ENCODE measurements around the gene SERPINA1. TPM values are rescaled to one million over a fixed set of nuclear protein-coding genes. Genes with fewer than 3 reads are reported as not detected.

The SERPINA1 gene
- polyA plus RNA-seq, 2 of the 4 experiments (the other 2 are of a cell fraction): 0.34 to 2.2 TPM

- peak; percentile 80 to 90 for DNase-seq (ENCODE audit: low read depth in 1 of 2, low spot score in 1 of 2)
- Histone ChIP-seq H3K9me3 (no peaks in the 10 kb centered on the region), H3K4me3 (no peak overlapping the region), H3K4me2 (peak overlapping the region; percentile 60), H3K27ac (no peak overlapping the region; a peak in 1 of 6 replicates), H3K4me1 (peaks cover 32% of the 10 kb centered on the region)
- 5% methylated on average over 2 of the region's 2 CpGs for WGBS (ENCODE audit: missing lambda C conversion rate)
- ChIA-PET POLR2A (interaction anchor here (1.0 kb wide), 1 partner anchor 144 kb away, joined by 3 read pairs; no protein-coding TSS in a partner anchor), CTCF (interaction anchor here (0.6 to 1.3 kb wide), 6 partner anchors 48 to 256 kb away, joined by 3 to 5 read pairs (median 3); no protein-coding TSS in a partner anchor)
- peak; percentile 82 to 87 for ATAC-seq
- peak; percentile 18 for FAIRE-seq
- TF ChIP-seq EHF (CRISPR knock-in tag; IDR thresholded peaks at IDR 0.05): no peak
- TF ChIP-seq MAX (IDR thresholded peaks at IDR 0.05): peak; percentile 56
- TF ChIP-seq HOXB13 (CRISPR knock-in tag; IDR thresholded peaks at IDR 0.05; ENCODE audit: low read depth): no peak
- no peak for TF ChIP-seq RARB (CRISPR knock-in tag; IDR thresholded peaks at IDR 0.05)
- TF ChIP-seq CHD2 (IDR thresholded peaks at IDR 0.05; ENCODE audit: low read length, partially characterized antibody): no peak
- TF ChIP-seq JUNB (IDR thresholded peaks at IDR 0.05): peak; percentile 76
- TF ChIP-seq KDM1A (IDR thresholded peaks at IDR 0.05; ENCODE audit: low read depth): no peak
- TF ChIP-seq FOXS1 (CRISPR knock-in tag; IDR thresholded peaks at IDR 0.05): no peak
- TF ChIP-seq KDM5A (IDR thresholded peaks at IDR 0.05): no peak
- TF ChIP-seq NFE2L2 (conservative IDR thresholded peaks at IDR 0.05; ENCODE audit: low read length): no peak
- TF ChIP-seq ZC3H11A (IDR thresholded peaks at IDR 0.05): no peak
- no peak for TF ChIP-seq RFX5 (IDR thresholded peaks at IDR 0.05)
- TF ChIP-seq SREBF2 (IDR thresholded peaks at IDR 0.05): no peak
- no peak for TF ChIP-seq EHMT2 (IDR thresholded peaks at IDR 0.05; ENCODE audit: low read depth)
- peak; percentile 82 for TF ChIP-seq FOSL2 (IDR thresholded peaks at IDR 0.05)
- peak; percentile 78 for TF ChIP-seq FOSL2 (CRISPR knock-in tag; IDR thresholded peaks at IDR 0.05)
- no peak for TF ChIP-seq RCOR1 (IDR thresholded peaks at IDR 0.05; ENCODE audit: low read depth, low read length)
- TF ChIP-seq USF2 (IDR thresholded peaks at IDR 0.05): no peak
- TF ChIP-seq CBX2 (IDR thresholded peaks at IDR 0.05; ENCODE audit: borderline replicate concordance, low read depth): no peak
- TF ChIP-seq JUN (IDR thresholded peaks at IDR 0.05): 0 out of 5 replicates have a peak, but pooled peaks of 1 of the 2 experiments have one; percentile 28
- TF ChIP-seq ZNF302 (CRISPR knock-in tag; IDR thresholded peaks at IDR 0.05): no peak
- no peak for TF ChIP-seq RAD21 (conservative IDR thresholded peaks at IDR 0.05 in 1 of 2, IDR thresholded peaks at IDR 0.05 in 1 of 2)
- peak; percentile 52; the same call in 1 of the 2 replicates for TF ChIP-seq GATA3 (IDR thresholded peaks at IDR 0.05; ENCODE audit: borderline replicate concordance)
- TF ChIP-seq, protein P1, sequence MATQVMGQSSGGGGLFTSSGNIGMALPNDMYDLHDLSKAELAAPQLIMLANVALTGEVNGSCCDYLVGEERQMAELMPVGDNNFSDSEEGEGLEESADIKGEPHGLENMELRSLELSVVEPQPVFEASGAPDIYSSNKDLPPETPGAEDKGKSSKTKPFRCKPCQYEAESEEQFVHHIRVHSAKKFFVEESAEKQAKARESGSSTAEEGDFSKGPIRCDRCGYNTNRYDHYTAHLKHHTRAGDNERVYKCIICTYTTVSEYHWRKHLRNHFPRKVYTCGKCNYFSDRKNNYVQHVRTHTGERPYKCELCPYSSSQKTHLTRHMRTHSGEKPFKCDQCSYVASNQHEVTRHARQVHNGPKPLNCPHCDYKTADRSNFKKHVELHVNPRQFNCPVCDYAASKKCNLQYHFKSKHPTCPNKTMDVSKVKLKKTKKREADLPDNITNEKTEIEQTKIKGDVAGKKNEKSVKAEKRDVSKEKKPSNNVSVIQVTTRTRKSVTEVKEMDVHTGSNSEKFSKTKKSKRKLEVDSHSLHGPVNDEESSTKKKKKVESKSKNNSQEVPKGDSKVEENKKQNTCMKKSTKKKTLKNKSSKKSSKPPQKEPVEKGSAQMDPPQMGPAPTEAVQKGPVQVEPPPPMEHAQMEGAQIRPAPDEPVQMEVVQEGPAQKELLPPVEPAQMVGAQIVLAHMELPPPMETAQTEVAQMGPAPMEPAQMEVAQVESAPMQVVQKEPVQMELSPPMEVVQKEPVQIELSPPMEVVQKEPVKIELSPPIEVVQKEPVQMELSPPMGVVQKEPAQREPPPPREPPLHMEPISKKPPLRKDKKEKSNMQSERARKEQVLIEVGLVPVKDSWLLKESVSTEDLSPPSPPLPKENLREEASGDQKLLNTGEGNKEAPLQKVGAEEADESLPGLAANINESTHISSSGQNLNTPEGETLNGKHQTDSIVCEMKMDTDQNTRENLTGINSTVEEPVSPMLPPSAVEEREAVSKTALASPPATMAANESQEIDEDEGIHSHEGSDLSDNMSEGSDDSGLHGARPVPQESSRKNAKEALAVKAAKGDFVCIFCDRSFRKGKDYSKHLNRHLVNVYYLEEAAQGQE (IDR thresholded peaks at IDR 0.05): no peak
- TF ChIP-seq MAFK (IDR thresholded peaks at IDR 0.05; ENCODE audit: partially characterized antibody): peak; percentile 94
- TF ChIP-seq FOSB (CRISPR knock-in tag; IDR thresholded peaks at IDR 0.05): no peak
- TF ChIP-seq E2F6 (IDR thresholded peaks at IDR 0.05; ENCODE audit: borderline replicate concordance, low read depth): no peak
Observed at GRCh38 chr14:94342334-94342934, 46.0 kb downstream of the SERPINA1 start.

Data from A549 (cell line).